Lower leg skin (tissue), 4 donors: ENCODE results near the gene POR. TPM values are rescaled to one million over a fixed set of nuclear protein-coding genes. Genes with fewer than 3 reads are reported as not detected.

Experiments
- DNase-seq, 2 donors: peaks; one replicate each; pipeline ENCODE4 v3.0.0-alpha.2; 2019; ENCODE audit warnings: low spot score in 2 of 2
- H3K4me3 ChIP-seq: fragments of 200-600 bp; sonication (generic); 2 replicates; pipeline ENCODE4 v1.5.1; 2017; ENCODE audit warnings: mild to moderate bottlenecking, low read depth; ENCODE audit not compliant: poor library complexity, severe bottlenecking
- POLR2A ChIP-seq, 2 donors: fragments of 450-650 bp; IDR thresholded peaks; one replicate each; pipeline ENCODE4 v1.6.1; 2016 to 2017; ENCODE audit warnings: antibody characterized with exemption in 2 of 2, mild to moderate bottlenecking in 1 of 2, moderate library complexity in 1 of 2
- WGBS, 2 donors: methylation state at CpG; one replicate each; pipeline ENCODE4 v1.1.5; 2018; 5-methylcytosine and 5-hydroxymethylcytosine counted together
- intact Hi-C: fragments of 100-400 bp; cut with DNase I; formaldehyde crosslinking; loops from one replicate; pipeline ENCODE4 v1.15.0; 2023; ENCODE audit warnings: low total_unique reads
- total RNA-seq, 4 donors: library from RNA; depleted of rRNA; stranded (reverse); fragments of >200 nt; gene quantifications; one replicate each; pipeline ENCODE4 v1.1.0, GENCODE V29; 2016
- TF ChIP-seq, protein P1 (sequence below), 3 donors: fragments of 450-650 bp; IDR thresholded peaks; one replicate each; pipeline ENCODE4 v1.5.1; 2016; ENCODE audit warnings: antibody characterized with exemption in 3 of 3, mild to moderate bottlenecking in 3 of 3, moderate library complexity in 2 of 3

Gene POR
- total RNA-seq, 4 donors from 2014 or later = 77.4 to 129 (median 97.0) TPM

DNA sequence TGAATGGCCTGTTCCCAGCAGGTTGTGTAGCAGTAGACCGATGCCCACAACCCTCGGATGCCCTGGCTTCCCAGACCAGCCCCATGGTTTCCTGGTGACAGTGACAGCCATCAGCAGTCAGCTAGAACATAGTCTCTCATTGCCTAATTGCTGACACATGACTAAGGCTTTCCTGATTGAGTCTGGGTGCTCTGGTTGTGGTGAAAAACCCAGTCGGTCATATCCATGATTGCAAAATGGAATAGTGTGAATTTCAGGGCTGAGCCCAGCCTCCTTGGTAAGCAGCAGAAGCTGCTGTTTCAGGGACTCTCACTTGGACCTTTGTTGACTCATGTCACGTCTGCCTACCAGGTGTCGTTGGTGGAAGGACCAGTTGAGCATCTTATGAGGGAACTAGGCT lies 36.6 kb downstream of the POR start:
- TF ChIP-seq POLR2A (IDR thresholded peaks at IDR 0.05) = no peak
- TF ChIP-seq, protein P1, sequence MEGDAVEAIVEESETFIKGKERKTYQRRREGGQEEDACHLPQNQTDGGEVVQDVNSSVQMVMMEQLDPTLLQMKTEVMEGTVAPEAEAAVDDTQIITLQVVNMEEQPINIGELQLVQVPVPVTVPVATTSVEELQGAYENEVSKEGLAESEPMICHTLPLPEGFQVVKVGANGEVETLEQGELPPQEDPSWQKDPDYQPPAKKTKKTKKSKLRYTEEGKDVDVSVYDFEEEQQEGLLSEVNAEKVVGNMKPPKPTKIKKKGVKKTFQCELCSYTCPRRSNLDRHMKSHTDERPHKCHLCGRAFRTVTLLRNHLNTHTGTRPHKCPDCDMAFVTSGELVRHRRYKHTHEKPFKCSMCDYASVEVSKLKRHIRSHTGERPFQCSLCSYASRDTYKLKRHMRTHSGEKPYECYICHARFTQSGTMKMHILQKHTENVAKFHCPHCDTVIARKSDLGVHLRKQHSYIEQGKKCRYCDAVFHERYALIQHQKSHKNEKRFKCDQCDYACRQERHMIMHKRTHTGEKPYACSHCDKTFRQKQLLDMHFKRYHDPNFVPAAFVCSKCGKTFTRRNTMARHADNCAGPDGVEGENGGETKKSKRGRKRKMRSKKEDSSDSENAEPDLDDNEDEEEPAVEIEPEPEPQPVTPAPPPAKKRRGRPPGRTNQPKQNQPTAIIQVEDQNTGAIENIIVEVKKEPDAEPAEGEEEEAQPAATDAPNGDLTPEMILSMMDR (IDR thresholded peaks at IDR 0.05) = no peak
- intact Hi-C loops = no loop called here
- no peak overlapping the region for H3K4me3 ChIP-seq
- DNase-seq = peak in 1 of 2 donors; percentile 51
- 66 to 74% methylated on average over 5 of the region's 5 CpGs for WGBS, 2 donors

DNA sequence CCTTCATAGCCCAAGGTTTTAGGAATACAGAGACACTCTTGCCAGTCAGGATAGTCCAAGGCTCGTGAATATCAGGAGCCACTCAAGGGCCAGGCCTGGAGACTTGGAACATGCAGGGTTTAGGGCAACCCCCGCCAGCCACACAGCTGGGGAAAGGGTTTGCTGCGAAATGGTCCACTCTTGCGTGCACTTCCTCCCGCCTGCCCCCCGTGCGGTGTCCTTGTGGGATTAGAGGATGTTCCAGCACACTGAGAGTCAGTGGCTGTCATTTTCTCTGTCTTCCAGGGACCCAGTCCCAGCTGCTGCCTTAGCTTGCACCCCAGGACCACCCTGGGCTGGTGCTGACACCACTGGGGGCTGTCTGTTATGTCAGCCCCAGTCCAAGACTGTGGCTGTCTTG lies 38.5 kb downstream of the POR start:
- TF ChIP-seq, protein P1 (IDR thresholded peaks at IDR 0.05) = no peak
- no peak for TF ChIP-seq POLR2A (IDR thresholded peaks at IDR 0.05)
- WGBS, 2 donors = 88 to 96% methylated on average over 7 of the region's 7 CpGs
- DNase-seq = no peak
- intact Hi-C loops = no loop called here
- H3K4me3 ChIP-seq = no peak overlapping the region

DNA sequence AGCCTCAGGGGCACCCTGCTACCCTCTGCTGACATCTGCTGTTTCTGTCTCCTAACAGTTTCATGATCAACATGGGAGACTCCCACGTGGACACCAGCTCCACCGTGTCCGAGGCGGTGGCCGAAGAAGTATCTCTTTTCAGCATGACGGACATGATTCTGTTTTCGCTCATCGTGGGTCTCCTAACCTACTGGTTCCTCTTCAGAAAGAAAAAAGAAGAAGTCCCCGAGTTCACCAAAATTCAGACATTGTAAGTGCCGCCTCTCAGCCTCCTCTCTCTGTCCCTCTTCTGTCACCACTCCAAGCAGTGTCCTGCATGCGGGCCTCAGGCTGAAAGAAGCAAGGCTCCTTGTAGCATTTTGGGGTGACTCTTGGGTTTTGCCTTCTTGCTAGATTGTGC lies 39.0 kb downstream of the POR start:
- 85 to 96% methylated on average over 11 of the region's 11 CpGs for WGBS, 2 donors

DNA sequence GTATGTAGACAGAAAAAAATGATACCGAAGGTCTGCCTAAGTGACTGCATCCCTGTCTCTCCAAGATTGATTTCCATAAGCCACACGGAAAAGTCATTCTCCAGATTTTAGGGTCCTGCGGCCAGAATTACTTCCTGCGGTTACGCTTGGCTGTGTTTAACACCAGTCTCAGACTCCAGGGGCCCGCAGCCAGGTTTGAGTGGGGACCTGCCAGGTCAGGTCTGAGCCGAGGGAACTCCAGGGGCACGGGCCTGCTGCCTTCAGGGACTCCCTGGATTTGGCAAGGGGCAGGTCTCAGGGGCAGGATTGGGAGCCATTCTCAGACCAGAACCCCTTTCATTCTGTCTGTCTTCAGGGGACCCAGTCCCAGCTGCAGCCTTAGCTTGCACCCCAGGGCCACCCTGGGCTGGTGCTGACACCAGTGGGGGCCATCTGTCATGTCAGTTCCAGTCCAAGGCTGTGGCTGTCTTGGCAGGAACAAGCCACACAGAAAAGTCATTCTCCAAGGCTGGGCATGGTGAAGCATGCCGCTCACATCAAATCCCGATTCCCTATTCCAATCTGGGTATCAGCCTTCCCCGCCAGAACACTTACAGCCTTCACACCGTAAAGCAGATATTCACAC lies 40.5 kb downstream of the POR start:
- no peak overlapping the region for H3K4me3 ChIP-seq
- TF ChIP-seq POLR2A (IDR thresholded peaks at IDR 0.05) = no peak
- TF ChIP-seq, protein P1 (IDR thresholded peaks at IDR 0.05) = no peak
- 92 to 94% methylated on average over 12 of the region's 12 CpGs for WGBS, 2 donors
- no peak for DNase-seq
- intact Hi-C loops = no loop called here

More for the DNA sequence above, 39.0 kb downstream of the POR start:
- no peak for TF ChIP-seq POLR2A (IDR thresholded peaks at IDR 0.05)
- TF ChIP-seq, protein P1 (IDR thresholded peaks at IDR 0.05) = no peak
- intact Hi-C loops = no loop called here
- DNase-seq = no peak
- no peak overlapping the region for H3K4me3 ChIP-seq

DNA sequence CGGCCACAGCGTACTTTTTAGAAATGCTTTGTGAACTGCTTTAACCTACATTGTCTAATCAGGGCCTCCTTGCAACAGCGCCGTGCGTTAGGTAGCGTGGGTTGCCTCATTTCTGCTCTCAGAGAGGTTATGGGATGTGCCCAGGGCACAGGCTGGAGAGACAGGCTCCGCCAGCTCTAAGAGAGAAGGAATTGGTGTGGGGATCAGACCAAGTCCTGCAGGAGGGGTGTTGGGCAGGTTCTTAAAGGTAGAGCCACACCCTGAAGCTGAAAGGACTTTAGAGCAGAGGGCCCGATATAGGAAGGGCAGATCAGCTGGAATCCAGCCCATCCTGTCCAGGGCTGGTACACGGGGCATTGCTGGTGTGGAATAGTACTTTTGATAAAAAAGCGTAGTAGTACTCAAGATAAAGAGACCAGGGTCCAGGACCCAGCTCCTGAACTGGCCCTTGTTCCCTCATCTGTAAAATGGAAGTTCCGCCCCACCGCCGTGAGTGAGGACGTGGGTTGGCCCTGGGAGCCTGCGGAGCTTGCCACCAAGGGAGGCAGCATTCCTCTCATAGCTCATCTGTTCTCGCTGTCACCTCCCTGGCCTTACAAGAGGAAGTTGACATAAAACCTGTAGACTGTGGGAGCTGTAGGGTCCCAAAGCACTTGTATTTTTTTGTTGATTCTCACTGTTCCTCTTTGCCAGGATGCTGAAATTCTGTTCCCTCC lies 42.2 kb downstream of the POR start:
- no peak overlapping the region for H3K4me3 ChIP-seq
- TF ChIP-seq, protein P1 (IDR thresholded peaks at IDR 0.05) = no peak
- TF ChIP-seq POLR2A (IDR thresholded peaks at IDR 0.05) = no peak
- WGBS, 2 donors = 83 to 84% methylated on average over 16 of the region's 16 CpGs
- intact Hi-C loops = no loop called here
- DNase-seq = no peak
